COLO829 (cell line): ENCODE data around the gene PEX16.

ENCODE experiments used
- DNase-seq: peaks from one replicate; pipeline ENCODE4 v3.0.0; 2012; ENCODE audit warnings: low spot score

The PEX16 gene

DNA sequence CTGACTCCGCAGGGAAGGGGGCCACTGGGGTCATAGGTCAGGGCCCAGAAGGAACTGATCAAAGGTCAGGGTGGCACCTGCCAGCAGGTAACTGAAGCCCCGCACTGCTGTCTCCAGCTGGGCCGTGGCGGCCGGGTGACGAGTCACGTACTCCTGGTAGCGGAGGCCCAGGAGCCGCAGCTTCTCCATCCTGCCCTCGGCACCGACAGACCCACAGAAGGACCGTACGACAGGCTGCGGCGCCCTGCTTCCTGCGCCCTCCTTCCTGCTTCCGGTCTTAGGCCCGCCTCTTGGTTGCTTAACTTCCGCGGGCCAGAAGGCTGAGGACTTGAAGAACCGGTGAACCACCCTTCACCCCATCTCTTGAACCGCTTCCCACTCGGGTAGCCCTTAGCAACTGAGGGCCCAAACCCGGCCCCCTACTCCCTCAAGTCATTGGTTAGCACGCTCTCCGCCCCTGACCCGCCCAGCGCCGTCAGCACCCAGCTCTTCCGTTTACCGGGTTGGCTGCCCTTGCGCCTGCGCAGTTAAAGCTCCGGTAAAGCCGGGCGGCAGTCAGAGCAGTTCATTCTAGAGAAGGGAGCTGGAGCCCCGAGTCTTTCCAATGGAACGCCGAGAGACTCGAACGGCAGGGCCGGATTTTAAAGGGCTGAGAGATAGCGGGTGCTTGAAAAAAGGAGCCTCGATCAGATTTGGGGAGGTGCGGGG lies at the start of gene PEX16:
PEX16 (minus strand) TSS at position 255 of the 708 bp plus-strand sequence; CDS start at position 189, 66 bp downstream.
- peak; percentile 96 for DNase-seq

DNA sequence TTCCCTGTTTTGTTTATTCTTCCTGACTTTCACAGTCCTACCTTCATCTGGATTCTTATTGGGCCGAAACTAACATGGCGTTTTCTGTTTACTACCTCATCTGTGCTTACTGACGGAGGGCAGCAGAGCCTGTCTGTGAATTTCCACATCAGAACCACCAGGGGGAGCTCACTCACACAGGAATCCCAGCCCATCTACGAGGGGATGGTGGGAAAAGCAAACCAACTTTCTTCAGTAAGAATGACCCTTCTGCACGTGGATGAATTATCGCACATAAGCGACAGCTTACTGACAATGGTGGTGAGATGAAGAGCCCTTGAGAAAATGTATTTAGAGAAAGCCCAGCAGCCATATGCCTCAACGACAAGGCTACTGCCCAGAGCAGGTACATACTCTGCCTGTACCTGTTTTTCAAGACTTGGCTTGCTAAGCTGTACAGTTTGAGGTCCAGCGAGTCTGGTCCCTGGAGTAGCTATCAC lies 47.3 kb upstream of the PEX16 start:
- DNase-seq = peak; percentile 67

DNA sequence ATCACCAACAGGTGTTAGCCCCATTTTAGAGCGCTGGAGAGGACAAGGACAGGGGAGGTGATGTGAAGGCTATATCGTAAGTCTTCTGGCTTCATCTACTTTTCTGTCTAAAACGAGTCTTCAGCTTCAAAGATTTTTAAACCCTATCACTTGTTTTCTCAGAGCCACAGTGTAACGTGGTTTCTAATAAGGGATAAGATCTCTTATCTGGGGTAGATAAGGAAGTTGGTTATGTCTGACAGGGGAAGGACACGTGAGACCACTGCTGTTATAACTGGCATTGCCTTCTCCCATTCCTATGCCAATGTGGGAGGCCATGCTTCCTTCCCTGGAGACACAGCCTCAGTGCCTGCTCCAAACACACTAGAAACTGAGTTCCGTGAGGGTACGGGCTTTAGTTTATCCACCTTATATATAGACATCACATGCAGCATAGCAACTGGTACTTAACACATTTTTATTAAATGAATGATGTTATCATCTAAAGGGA lies 44.1 kb upstream of the PEX16 start:
- DNase-seq = no peak

DNA sequence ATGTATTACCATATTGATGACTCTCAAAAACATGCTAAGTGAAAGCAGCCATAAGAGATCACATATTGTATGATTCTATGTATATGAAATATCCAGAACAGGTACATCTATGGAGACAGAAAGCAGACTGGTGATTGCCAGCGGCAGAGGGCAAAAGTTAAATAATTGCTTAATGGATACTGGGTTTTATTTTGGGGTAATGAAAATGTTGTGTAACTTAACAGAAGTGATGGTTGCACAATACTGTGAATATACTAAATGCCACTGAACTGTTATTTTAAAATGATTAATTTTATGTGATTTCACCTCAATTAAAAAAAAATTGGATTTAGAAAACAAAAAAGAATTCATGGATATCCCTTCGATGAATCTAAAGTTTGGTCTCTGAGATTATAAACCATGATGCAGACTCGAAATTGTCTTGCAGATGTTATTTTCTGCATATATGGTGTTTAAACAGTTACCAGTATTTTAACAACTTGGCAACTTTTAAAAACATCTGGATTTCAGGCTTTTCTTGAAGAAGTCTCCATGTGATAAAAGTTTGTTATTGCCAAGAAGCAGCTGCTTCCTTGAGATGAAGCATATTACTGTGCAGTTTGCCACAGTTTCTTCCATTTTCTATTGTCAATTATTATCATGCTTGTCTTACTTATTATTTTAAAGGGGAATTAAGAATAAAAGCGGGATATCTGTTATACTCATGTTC lies 42.9 kb upstream of the PEX16 start:
- DNase-seq = no peak

DNA sequence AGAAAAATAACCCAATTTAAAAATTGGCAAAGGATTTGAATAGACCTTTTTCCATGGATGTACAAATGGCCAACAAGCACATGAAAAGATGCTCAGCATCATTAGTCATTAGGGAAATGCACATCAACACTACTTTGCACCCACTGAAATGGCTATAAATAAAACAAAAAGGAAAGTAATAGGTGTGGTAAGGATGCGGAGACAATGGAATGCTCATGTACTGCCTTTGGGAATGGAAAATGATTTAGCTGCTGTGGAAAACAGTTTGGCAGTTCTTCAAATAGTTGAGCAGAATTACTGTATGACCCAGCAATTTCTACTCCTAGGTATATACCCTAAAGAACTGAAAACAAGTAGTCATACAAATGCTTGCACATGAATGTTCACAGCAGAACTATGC lies 42.2 kb upstream of the PEX16 start:
- no peak for DNase-seq

DNA sequence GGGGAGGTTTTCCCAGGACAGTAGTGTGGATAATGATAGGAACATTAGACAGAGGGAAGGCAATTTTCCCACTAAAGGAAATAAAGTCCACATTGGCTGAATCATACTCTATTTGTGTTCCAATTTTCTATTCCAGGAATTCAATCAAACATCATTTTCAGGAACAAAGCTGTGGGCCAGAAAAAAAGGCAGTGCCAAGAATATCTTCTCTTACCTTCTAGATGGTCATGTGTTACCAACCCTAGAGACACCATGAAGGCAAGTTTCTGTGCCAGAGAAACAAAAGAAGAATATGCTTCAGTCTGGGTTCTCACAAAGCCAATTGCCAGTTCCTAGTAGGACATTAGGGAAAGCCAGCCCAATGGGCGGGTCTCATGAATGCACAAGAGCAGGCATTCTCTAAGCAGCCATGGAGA lies 32.3 kb upstream of the PEX16 start:
- no peak for DNase-seq

DNA sequence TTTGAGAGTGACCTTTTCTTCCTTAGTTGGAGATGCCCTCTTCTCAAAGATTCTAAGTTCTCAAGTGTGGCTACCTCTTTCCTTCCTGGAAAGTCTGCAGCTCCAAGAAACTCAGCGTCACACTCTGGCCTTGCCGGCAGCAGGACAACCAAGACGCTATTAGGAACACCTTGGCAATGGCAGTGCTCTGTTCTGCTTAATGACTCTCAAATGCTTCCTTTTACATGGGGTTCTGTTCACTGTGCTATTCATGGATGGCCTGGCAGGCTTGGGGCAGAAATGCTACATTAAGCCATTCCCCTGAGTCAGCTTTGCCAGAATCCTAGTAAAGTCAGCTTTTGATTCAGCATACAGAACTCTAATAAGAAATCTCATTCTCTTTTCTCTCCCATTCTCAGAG lies 30.7 kb upstream of the PEX16 start:
- DNase-seq = no peak

DNA sequence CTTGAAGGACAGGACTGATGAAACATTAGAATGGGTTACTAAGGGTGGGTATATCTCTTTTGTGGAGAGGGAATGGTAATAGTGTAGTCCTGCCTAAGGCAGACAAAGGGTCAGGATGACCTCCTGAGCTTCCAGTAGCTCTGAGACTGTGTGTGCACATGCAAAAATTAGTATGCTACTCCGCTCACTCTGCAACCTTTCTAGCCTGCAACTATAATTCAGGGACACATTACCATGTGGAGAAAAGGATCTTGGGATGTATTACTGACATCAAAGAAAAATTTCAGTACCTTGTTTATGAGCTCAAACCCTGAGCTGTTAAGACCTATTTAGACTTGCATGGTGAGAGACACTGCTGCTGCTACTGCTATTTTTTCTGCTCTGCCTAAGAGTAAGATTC lies 30.2 kb upstream of the PEX16 start:
- no peak for DNase-seq

DNA sequence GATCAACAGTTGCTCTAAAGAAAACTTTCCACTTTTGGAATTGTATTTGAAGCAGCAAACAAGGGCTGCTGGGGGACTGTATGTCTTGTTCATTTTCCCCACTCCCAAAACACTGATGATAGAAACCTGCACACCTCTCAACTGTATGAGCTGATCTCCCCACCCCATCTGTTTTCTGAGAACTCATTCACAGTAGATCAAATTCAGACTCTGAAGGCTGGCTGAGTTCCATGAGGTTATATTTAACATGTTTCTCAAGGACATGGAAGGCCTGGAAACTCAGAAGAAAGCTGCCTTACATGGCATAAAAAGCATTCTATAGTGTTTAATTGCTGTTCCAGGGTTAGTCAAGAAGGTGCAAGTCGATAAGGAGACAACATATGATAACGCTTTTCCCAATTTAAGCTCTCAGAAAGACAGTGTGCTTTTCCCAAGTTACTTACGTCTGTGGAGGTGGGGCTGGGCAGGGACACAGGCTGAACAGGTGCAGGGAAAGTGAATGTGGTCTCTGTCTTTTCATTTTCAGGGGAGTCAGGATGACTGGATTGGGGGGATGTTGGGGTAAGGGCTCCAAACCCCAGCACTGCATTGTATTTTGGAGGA lies 27.8 kb upstream of the PEX16 start:
- no peak for DNase-seq

DNA sequence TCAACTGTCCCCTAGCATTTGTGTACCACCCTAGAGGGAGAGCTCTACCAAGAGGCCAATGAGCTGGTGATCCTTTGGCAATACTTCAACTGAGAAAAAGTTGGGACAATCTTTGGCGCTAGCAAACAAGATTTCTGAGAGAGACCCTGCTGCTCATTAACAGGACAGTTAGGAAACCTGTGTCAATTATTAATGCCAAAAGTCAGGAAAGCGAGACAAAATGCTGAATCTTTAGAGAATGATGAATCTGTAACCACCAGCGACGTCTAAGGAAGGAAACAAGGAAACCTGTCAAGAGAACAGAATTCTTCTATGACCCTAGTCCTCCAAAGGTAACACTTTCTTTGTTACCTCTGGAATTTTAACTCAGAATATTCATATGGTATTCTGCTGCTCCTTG lies 24.7 kb upstream of the PEX16 start:
- no peak for DNase-seq

DNA sequence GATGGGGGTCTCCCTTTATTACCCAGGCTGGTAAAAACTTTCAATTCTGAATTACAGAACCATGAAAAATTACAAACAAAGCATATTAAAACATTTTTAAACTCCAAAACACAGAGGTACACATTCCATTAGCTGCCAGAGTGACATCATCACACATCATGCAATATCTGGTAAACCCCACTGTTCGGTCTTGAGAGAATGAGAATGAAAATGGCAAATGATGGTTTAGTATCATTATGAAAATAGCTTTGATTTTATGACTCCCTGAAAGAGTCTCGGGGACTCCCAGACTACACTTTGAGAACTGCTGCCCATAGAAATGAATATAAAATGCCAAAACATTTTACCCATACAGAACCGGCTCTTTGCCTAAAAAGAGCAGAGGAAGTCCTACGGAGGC lies 23.6 kb upstream of the PEX16 start:
- DNase-seq = no peak

DNA sequence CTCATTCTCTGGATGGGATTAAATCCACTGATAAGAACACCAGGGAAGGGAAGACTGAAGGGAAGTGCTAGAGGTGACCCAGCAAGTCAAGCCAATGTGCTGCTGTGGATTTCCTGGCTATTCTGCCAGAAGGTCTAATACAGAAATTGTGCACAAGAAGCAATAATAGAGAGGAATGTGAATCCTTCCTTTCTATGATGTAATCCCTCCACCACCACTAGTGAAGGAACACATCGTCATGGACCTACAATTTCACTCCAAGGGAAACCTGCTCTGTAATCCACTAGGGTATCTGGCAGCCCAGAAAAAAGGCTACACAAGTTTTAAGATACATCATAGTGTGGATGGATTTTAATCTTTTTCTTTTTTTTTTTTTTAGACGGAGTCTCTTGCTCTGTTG lies 22.2 kb upstream of the PEX16 start:
- DNase-seq = no peak

DNA sequence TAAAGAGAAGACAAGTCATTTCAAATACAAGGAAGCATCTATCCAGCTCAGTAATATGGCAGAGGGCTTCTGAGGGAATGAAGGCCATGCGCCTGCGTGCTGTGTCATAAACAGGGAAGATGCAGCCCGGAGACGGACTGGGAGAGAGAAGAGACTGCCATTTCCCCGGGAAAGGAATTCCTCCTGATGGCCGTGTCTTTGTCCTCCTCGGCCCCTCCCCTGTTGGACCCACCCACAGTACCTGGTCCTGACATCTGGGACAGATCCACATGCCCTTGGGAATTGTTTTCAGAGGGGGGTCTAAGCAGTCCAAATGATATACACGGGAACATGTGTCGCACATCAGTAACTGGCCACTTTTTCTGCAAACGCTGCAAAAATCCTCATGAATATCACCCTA lies 20.2 kb upstream of the PEX16 start:
- DNase-seq = no peak

DNA sequence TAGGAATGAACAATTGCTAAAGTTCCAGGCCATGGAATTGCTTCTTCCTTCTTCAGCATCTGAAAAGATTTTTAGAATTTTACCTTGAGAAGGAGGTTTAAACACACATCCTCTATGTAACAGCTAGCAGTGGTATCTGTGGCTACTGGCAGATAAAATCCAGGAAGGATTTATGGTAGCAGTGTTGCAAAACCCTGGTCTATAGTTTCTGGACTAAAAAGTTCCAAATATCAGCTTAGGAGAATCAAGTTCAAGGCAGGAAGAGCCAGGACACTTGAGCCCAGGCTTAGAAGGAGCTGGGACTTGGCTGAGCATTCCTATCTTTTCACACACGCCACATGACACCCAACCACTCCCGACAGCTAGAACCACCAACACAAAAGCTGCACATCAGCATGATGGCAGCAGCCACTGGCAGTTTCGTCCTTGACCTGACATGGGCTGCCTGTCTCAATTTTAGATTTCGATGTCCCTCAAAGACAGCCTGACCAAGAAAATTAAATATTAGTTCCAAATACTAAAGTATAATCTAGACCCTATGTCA lies 18.9 kb upstream of the PEX16 start:
- DNase-seq = no peak

DNA sequence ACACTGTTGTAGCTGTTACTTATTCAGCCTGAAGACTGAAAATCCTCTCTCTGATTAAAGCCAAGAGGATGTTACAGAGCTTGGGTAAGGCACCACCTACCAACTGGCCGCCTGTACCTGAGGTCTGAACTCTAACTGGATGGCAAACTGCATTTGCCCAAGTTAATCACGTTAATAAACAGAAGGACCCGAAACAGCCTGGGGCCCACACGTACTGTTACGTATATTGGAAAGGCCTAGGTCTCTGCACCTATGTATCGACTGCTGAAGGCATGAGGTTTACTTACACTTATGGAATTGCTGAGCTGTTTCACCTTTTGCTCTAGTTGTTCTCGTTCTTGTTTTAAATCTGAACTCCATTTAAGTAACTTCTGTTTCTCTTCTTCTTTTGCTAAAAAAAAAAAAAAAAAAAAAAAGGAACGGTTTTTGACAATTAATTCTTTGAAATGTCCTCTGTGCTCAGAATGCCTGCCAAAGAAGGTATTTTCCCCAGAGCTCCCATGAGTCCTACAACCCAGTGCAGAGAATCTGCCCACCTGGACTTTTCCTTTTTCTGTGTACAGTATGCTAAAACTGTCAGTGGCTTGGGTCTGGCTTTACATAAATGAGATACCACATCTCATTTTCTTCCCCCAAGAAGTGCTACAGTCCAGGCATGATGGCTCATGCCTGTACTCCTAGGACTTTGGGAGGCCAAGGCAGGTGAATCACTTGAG lies 17.8 kb upstream of the PEX16 start:
- DNase-seq = no peak

DNA sequence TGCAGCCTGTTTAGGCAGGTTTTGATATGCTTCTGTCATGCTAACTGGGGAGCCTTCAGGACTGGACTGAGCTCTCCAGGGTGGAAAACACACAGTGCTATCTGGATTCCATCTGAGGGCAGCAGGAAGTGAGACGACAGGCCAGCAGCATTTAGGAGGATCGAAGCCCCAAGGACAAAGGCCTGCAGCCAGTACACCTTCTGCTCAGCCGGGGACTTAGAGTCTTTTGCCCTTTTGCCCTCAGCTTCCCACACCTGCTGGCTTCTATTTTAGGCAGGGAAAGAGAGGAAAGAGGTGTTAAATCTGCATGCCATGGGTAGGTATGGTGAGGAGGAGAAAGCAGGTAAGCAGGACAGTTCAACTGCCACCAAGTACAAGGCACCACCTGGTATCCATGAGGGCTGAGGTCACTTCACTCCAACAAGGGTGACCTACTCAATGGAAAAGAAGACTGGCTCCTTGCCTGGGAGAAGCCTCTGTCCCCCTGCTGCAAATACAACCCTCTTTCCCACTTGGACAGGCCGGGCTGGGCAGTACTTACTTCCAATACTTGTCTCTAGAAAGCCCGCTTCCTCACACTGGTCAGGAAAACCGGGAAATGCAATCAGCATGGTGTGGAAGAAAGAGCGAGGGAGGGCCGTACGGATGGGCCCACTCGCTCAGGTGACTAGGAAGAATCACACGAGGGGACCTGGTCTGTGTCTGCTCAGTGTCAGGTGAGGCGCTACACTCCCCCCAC lies 17.1 kb upstream of the PEX16 start:
- no peak for DNase-seq

DNA sequence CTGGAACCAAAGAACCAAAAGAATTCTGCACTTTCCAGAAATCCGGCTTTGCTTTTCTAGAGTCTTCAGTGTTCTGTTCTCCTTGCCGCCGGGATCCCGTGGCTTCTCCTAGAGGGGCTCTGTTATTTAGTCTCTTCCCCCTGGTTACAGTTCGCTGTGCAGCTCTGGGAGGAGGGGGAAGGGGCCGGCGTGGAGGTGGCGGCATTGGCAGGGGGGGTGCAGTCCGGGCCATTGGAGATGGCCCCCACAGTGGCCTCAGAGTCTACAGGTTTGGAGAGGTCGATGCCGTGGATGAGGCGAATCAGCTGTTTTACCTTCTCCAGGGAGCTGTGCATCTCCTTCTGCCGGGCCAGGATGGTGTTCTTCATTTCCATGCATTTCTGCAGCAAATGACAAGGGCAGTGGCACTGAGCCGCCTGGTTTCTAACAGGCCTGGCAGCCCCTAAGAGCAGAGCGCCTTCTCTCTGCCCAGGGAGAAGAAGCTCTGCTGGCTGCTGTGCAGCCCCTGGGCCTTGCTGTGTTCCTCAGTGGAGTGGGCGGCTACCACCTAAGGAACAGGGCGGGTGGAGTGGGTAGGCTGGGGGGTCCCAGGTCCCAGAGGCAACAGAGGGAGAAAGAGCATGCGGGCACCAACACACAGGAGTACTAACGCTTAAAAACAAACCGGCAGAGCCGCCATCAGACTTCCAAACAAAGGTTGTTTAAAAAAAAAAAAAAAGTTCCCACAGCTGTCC lies 16.3 kb upstream of the PEX16 start:
- DNase-seq = no peak

DNA sequence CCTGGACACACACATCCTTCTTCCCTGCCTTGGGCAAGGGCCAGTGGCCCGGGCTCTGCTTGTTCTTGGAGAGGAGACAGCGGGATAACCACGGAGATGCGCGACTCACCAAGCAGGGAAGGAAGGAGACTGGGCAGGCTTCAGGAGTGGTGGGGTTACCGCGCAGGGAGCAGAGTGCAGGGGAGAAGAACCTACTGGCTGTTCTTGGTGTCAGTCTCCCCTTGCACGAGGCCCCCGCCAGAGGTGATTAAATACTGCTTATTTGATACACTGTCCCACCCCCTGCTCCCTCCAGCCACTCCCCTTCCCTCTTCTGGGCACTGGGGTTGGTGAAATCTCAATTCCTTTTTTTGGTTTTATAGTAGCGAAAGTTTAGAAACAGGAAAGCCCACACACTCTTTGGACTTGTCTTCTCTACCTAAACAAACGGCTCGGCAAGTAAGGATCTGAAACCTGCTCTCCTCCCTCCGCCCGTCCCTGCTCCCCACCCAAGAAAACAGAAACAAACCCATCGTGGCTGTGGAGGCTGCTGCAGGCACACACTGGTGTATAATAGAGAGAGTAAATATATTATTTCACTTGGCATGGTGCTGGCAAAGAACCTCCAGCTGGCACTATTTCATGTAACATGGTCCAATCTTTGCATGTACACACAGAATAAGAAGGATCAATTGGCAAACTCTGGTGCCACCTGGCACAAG lies 15.6 kb upstream of the PEX16 start:
- DNase-seq = no peak

DNA sequence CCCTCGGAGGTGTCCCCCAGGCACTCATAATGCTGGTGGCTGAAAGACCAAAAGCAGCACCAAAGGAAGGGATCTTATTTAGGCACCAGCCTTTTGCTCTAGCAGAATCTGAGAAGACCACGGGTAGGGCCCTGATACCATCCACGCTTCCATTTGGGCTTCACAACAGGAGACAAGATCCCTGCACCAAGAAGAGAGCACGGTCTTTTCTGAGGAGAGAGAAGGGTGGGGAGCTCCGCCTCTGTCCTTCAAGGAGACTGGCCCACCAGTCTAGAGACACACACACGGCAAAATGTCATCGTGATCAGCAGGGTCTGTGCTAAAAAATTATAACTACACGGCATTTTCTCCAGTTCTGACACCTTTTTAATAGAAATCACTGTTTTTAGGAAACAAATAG lies 14.5 kb upstream of the PEX16 start:
- DNase-seq = no peak

DNA sequence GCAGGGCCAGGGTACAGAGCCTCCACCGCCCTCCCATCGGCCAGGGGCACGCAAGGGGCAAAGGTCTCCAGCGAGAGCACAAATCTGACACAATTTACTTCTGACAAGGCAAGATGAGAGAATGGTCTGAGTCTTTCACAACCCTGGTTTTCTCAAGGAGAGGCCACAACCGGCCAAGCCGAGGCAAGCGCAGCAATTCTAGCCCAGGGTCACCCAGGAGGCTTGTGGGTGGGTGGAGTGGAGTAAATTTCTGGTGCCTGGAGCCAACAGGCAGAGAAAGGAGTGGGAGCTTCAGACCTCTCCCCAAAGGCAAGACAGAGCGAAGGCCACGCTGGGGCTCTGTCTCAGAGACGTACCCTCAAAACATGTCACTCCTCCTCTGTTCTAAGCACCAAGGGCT lies 14.1 kb upstream of the PEX16 start:
- DNase-seq = no peak
